ENCODE measurements around the gene SDK1.
"Not testable (repeated sequence)": the region's sequence is repeated elsewhere in the genome, so short reads cannot be mapped to it uniquely, and the experiment has no call there.

SDK1 gene

DNA sequence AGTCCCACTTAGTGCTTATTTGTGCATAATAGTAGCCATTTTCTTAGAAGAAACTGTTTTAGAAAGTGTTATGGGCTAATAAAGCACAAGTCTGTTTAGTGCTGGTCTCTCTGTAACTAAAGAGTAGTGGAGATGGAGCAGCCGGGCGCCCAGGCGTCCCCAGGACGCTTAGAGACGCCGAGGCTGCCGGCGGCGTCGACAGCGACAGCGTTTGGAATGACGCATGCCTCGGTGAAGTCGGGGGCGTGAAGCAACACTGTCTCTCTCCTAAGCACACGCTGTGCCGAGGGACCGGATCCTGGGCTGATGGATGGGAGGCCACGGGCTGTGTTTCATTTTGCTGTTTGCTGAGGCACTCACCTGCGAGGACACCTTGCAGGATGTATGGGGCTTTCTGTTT is 792.4 kb downstream of the SDK1 start:
- DNase-seq, result no peak

DNA sequence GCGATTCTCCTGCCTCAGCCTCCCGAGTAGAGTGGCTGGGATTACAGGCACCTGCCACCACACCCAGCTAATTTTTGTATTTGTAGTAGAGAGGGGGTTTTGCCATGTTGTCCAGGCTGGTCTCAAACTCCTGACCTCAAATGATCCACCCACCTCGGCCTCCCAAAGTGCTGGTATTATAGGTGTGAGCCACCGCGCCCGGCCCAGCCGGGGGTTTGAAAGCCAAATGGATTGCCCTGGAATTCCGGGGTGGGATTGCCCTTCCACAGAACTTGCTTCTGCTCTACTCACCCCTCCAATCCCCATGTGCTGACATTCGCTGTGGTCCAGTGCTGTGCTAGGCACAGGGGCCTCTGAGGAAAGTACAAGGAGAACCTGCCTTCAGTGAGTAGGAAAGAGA is 793.1 kb downstream of the SDK1 start:
- DNase-seq, result not testable (repeated sequence)

DNA sequence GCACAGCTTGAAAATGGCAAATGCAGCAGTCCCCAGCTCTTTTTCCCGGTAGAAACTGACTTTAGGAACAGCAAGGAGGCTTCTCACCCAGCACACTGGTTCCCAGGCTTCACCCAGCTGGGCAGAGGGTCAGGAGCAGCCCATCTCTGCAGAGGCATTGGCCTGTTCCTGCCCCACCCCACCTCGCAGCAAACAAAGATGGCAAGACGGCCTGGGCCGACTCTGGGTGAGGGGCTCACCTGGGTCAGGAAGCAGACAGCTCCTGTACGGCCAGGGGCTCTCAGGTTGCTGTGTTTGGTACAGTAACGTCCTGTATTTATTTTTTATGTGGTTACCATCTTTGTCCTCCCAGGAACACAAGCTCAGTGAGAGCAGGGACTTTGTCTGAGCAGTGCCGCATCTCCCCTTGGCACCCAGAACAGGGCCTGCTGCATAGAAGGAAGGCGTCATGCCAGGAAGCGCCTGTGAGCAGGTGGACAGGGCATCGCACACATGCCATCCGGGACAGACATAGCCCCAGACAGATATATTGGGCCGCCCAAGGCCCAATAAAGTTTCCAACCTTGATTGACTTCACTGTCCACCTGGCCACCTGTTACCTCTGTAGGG is 796.1 kb downstream of the SDK1 start:
- DNase-seq, result no peak

DNA sequence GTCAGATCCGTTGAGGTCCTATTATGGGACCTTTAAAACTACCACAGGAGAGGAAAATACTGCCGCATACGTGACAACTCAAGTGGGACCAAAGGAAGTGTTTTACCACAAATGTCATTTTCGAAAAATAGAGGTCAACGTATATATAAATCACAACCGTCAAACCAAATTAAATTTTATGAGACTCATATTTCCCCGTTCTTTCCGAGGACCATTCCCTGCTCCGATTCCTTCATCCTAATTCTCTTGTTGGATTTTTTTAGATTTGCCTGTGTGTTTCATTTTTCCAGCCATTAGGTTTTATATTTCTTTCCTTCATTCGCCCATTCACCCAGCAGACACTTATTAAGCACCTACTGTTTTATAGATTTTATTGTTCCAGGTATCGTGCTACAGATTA is 797.1 kb downstream of the SDK1 start:
- DNase-seq, result no peak

DNA sequence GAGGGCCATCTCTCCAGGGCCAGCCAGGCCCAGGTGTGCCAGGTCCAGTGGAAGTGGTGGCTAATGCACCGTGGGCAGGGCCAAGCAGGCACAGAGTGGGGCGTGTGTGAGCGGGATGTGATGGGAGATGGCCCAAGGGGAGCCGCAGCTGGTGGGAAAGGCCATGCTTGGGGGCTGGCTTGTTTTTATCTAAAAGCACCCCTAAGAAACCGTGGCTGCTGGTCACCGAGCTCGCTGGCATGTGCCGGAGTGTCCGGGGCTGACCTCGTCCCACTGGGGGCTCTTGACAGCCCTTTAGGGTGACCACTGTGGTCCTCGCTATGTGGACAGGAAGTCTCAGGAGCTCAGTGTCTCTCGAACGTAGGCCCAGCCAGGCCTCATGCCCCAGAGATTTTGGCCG is 798.6 kb downstream of the SDK1 start:
- DNase-seq, result no peak

- no peak for DNase-seq
Observed at GRCh38 chr7:4100148-4100547, 799.1 kb downstream of the SDK1 start.

GRCh38 chr7:4100691-4101090 is 799.6 kb downstream of the SDK1 start:
- no peak for DNase-seq

DNA sequence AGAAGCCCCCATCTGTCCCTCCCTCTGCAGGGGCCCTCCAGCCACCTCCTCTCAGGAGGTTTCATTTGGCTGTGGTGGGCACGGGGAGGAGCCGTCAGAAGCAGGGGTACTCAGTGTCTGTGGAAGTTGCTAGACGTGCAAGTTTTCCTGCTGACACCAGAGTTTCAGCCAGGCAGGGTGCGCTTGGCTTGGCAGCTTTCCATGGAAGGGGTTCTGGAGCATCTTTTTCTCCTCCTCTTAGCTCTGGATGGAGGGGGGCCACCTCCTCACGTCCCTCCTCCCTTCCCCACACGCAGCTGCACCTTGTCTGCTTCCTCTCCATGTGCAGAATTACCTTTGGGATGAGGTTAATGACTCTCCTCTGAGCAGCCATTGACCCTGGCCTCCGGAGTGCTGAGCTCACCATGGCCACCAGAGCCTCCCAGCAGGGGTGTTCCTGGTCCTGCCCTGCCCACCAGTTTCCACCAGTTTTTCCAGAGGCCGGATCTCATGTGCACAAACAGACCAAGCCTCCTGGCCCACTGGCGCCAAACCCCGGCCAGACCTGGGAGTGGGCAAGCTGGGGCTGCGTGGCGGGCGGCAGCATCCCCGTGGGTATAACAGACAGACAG is 801.3 kb downstream of the SDK1 start:
- DNase-seq, result no peak

DNA sequence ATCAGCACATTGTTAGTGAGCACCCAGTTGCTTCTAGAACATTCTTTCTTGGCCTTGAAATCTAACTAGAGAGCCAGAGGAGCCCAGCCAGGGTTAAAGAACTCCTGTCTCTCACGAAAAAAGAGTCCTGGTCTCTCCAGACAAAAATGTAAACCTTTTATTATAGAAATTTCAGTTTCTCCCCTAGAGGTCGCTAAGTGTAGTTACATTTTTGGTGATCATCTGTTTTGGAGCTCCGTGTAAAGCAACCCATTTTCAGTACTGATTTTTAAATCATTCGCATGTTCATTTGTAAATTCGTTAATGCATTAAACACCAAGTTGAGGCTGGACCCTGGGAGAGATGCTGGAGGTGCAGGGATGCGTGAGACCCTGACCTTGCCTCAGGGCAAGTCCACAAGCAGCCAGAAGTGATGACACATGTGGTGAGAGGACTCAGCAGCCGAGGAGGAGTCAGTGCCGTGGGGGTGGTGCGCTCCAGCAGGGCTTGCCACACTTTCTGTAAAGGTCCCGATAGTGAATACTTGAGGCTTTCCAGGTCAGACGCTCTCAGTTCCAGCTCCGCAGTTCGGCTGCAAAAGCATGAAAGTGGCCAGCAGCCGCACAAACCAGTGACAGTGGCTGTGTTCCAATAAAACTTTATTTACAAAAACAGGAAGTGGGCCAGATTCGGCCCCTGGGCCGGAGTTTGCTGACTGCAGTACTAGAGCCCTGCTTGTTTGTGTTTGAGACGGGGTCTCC is 802.5 kb downstream of the SDK1 start:
- DNase-seq, result no peak

- no peak for DNase-seq
Observed at GRCh38 chr7:4107839-4108238, 806.8 kb downstream of the SDK1 start.

GRCh38 chr7:4108951-4109350 is 807.9 kb downstream of the SDK1 start:
- no peak for DNase-seq

DNA sequence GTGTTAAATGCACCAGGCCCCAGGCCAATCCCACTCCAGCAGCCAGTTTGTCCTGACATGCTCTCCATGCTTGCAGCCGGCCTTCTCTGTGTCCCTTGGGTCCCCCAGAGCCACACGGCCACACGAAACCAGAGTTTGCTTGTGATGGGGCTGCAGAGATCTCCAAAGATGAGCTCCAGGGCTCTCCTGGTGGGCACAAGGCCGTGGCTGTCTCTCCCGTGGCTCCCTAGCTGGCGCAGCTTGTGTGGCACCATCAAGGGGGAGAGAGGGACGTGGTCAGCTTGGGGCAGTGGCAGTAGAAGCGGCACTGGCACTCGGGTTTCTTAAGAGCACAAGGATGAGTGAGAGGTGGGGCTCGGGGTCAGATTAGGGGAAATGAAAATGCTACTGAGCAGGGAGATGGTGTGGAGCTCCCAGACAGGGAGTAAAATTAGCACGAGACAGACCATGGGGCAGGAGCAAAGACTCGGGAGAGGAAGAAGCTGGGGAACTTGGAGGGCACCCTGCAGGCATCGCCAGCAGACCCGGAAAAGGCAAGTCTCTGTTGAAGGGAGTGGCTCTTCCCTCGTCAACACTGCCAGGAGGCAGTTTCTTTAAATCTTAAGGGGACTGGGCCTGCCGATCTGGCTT is 808.5 kb downstream of the SDK1 start:
- DNase-seq, result no peak

- no peak for DNase-seq
Observed at GRCh38 chr7:4110438-4110837, 809.4 kb downstream of the SDK1 start.

GRCh38 chr7:4111166-4111565 is 810.1 kb downstream of the SDK1 start:
- DNase-seq, result no peak

DNA sequence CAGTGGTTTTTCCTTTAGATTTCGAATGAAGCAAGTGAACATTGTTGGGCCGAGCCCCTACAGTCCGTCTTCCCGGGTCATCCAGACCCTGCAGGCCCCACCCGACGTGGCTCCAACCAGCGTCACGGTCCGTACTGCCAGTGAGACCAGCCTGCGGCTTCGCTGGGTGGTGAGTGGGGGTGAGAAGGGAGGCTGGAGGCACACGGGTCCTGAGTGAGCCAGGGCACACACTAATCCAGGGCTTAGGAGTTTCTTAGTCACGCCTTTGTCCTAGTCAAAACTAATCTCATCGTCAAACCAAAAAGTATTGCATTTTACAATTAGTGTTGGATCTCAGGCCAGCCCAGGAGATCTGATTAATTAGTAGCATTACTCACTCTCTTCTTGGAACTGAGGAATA is 812.2 kb downstream of the SDK1 start:
- no peak for DNase-seq

DNA sequence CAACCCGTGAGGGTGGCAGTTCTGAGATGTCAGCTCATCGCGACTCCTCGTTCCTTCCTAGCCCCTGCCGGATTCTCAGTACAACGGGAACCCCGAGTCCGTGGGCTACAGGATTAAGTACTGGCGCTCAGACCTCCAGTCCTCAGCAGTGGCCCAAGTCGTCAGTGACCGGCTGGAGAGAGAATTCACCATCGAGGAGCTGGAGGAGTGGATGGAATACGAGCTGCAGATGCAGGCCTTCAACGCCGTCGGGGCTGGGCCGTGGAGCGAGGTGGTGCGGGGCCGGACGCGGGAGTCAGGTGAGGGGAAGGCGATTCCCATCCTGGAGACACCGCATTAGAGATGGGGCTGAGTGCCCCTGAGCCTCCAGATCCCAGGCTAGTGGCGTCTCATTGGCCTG is 812.9 kb downstream of the SDK1 start:
- DNase-seq, result no peak

DNA sequence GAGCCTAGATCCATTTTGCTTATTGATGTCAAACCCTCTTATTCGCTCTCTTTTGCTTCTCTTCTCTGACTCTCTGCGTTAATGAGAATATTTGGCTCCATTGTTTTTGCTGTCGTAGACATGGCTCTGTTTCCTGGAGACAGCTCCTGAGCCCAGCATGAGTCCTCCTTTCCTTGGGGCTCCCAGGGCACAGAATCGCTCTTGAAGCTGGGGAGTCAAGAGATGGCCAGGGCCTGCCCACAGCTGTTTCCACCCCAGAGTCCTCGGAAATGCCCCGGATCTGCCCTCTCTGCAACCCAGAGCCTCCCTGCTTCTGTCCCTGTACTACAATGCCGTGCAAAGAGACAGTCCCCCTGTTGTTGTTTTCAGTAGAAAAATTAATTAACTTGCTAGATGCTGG is 814.4 kb downstream of the SDK1 start:
- DNase-seq, result no peak

GRCh38 chr7:4115941-4116610 is 815.0 kb downstream of the SDK1 start:
- DNase-seq, result no peak

GRCh38 chr7:4119848-4120247 is 818.8 kb downstream of the SDK1 start:
- no peak for DNase-seq

GRCh38 chr7:4123346-4123745 is 822.3 kb downstream of the SDK1 start:
- DNase-seq, result no peak

DNA sequence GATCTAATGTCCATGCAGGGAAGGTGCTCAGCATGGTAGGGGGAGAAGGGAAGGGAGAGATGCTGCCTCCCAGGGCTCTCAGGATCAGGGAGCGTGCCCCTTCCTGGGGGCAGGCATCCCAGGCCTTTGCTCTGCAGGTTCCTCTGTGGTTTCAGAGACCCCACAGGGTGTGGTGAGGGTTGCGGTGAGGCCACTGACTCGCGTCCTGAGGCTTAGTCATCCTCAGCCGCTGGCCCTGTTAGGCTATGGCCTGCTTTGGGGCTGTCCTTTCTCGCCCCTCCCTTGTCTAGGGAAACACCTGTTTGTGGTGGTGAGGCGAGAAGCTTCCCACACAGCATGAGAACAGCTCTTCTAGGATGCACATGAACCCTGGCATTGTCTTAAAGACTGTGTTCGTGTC is 822.8 kb downstream of the SDK1 start:
- no peak for DNase-seq

GRCh38 chr7:4124556-4125477 is 823.8 kb downstream of the SDK1 start:
- DNase-seq, result no peak

Measured in activated naive CD4-positive, alpha-beta T cell treated with Interleukin-2 at 50 U/mL for 16 hours (primary cell).